ENCODE measurements around the gene GAS2.

GAS2 gene

DNA sequence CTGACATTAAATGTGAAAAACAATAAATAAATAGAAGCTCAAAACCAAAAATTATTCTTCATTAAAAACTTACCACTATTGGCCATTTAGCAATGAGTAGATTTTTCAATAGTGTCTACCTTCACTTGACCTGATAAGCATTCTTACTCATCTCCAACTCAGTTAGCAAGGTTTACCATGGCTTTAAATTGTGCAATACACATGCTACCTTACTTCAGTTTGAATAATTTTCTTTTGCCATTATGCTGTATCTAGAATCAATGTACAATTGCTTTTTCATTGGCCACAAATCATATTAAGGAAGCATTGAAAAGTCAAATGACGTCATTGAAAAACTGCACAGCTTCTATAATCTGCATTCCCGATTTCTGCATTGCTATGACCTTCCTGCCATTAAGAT is 98.3 kb downstream of the GAS2 start:
- no CpG with 5 or more reads among the region's 2 CpGs for WGBS
- no peak overlapping the region for H4K91ac ChIP-seq (ENCODE audit: low read length)
- no peak for DNase-seq

GRCh38 chr11:22768281-22768680 is 101.9 kb downstream of the GAS2 start:
- H2BK12ac ChIP-seq (ENCODE audit: low read length in 2 of 2), result no peak overlapping the region
- H2BK15ac ChIP-seq (ENCODE audit: low read depth, poor library complexity, severe bottlenecking), result no peak overlapping the region
- no peak overlapping the region for H3K9ac ChIP-seq (ENCODE audit: low read length)
- H3K36me3 ChIP-seq (ENCODE audit: control insufficient read depth in 1 of 2, insufficient read depth in 2 of 2, low read depth in 1 of 2, low read length in 2 of 2), result no peaks in the 10 kb centered on the region
- no peaks in the 10 kb centered on the region for H3K4me1 ChIP-seq (ENCODE audit: control insufficient read depth, insufficient read depth, low read depth, low read length)
- 50% methylated on average over 1 of the region's 1 CpG for WGBS
- no peaks in the 10 kb centered on the region for H3K9me3 ChIP-seq (ENCODE audit: control insufficient read depth, low read length)
- DNase-seq, result no peak
- no peaks in the 10 kb centered on the region for H3K27me3 ChIP-seq (ENCODE audit: control insufficient read depth in 1 of 2, insufficient read depth in 1 of 2, low read length in 2 of 2)
- no peak overlapping the region for H3K4ac ChIP-seq (ENCODE audit: low read depth in 1 of 2, low read length in 2 of 2)
- no peak overlapping the region for H3K4me3 ChIP-seq (ENCODE audit: insufficient read depth in 1 of 2, low read depth in 1 of 2, low read length in 2 of 2)
- H3K18ac ChIP-seq (ENCODE audit: low read depth in 1 of 2, low read length in 2 of 2), result no peak overlapping the region
- H3K27ac ChIP-seq (ENCODE audit: low read length, poor library complexity, severe bottlenecking), result no peak overlapping the region
- no peak overlapping the region for H3K23ac ChIP-seq (ENCODE audit: low read length in 2 of 2)
- no peak overlapping the region for H3K14ac ChIP-seq (ENCODE audit: low read length in 2 of 2)
- no peak overlapping the region for H3K4me2 ChIP-seq (ENCODE audit: low read length, poor library complexity, severe bottlenecking)
- no peak overlapping the region for H2AK5ac ChIP-seq (ENCODE audit: low read length, severe bottlenecking)
- no peak overlapping the region for H2BK5ac ChIP-seq (ENCODE audit: low read depth, low read length, poor library complexity, severe bottlenecking)
- H2BK120ac ChIP-seq (ENCODE audit: low read depth, low read length), result no peak overlapping the region
- no peak overlapping the region for H4K91ac ChIP-seq (ENCODE audit: low read length)
- H3K79me1 ChIP-seq (replicated peaks; ENCODE audit: low read length, poor library complexity, severe bottlenecking), result no peaks in the 10 kb centered on the region
- no peak overlapping the region for H2AFZ ChIP-seq (ENCODE audit: low read depth, low read length)
- no peak overlapping the region for H4K8ac ChIP-seq (ENCODE audit: low read length)

More for the DNA sequence above, 98.3 kb downstream of the GAS2 start:
- Histone ChIP-seq H2BK15ac (ENCODE audit: low read depth, poor library complexity, severe bottlenecking) (no peak overlapping the region), H3K4me3 (ENCODE audit: insufficient read depth in 1 of 2, low read depth in 1 of 2, low read length in 2 of 2) (no peak overlapping the region), H2BK120ac (ENCODE audit: low read depth, low read length) (no peak overlapping the region), H3K23ac (ENCODE audit: low read length in 2 of 2) (no peak overlapping the region), H3K27ac (ENCODE audit: low read length, poor library complexity, severe bottlenecking) (no peak overlapping the region), H2BK12ac (ENCODE audit: low read length in 2 of 2) (no peak overlapping the region), H3K4me2 (ENCODE audit: low read length, poor library complexity, severe bottlenecking) (no peak overlapping the region), H3K18ac (ENCODE audit: low read depth in 1 of 2, low read length in 2 of 2) (no peak overlapping the region), H3K9me3 (ENCODE audit: control insufficient read depth, low read length) (no peaks in the 10 kb centered on the region), H2BK5ac (ENCODE audit: low read depth, low read length, poor library complexity, severe bottlenecking) (no peak overlapping the region), H3K79me1 (replicated peaks; ENCODE audit: low read length, poor library complexity, severe bottlenecking) (no peaks in the 10 kb centered on the region), H3K4ac (ENCODE audit: low read depth in 1 of 2, low read length in 2 of 2) (no peak overlapping the region), H2AK5ac (ENCODE audit: low read length, severe bottlenecking) (no peak overlapping the region), H3K9ac (ENCODE audit: low read length) (no peak overlapping the region), H3K27me3 (ENCODE audit: control insufficient read depth in 1 of 2, insufficient read depth in 1 of 2, low read length in 2 of 2) (no peaks in the 10 kb centered on the region), H3K4me1 (ENCODE audit: control insufficient read depth, insufficient read depth, low read depth, low read length) (no peaks in the 10 kb centered on the region), H3K36me3 (ENCODE audit: control insufficient read depth in 1 of 2, insufficient read depth in 2 of 2, low read depth in 1 of 2, low read length in 2 of 2) (no peaks in the 10 kb centered on the region), H3K14ac (ENCODE audit: low read length in 2 of 2) (no peak overlapping the region), H4K8ac (ENCODE audit: low read length) (no peak overlapping the region), H2AFZ (ENCODE audit: low read depth, low read length) (no peak overlapping the region)

- Histone ChIP-seq H3K4me2 (ENCODE audit: low read length, poor library complexity, severe bottlenecking) (no peak overlapping the region), H2AK5ac (ENCODE audit: low read length, severe bottlenecking) (no peak overlapping the region), H3K27ac (ENCODE audit: low read length, poor library complexity, severe bottlenecking) (no peak overlapping the region), H3K27me3 (ENCODE audit: control insufficient read depth in 1 of 2, insufficient read depth in 1 of 2, low read length in 2 of 2) (no peaks in the 10 kb centered on the region), H3K14ac (ENCODE audit: low read length in 2 of 2) (no peak overlapping the region), H3K18ac (ENCODE audit: low read depth in 1 of 2, low read length in 2 of 2) (no peak overlapping the region), H3K79me1 (replicated peaks; ENCODE audit: low read length, poor library complexity, severe bottlenecking) (no peaks in the 10 kb centered on the region), H3K4ac (ENCODE audit: low read depth in 1 of 2, low read length in 2 of 2) (no peak overlapping the region), H2BK120ac (ENCODE audit: low read depth, low read length) (no peak overlapping the region), H3K9me3 (ENCODE audit: control insufficient read depth, low read length) (no peaks in the 10 kb centered on the region), H2BK5ac (ENCODE audit: low read depth, low read length, poor library complexity, severe bottlenecking) (no peak overlapping the region), H4K91ac (ENCODE audit: low read length) (no peak overlapping the region), H3K4me1 (ENCODE audit: control insufficient read depth, insufficient read depth, low read depth, low read length) (no peaks in the 10 kb centered on the region), H3K23ac (ENCODE audit: low read length in 2 of 2) (no peak overlapping the region), H2BK15ac (ENCODE audit: low read depth, poor library complexity, severe bottlenecking) (no peak overlapping the region), H4K8ac (ENCODE audit: low read length) (no peak overlapping the region), H3K9ac (ENCODE audit: low read length) (no peak overlapping the region), H2AFZ (ENCODE audit: low read depth, low read length) (no peak overlapping the region), H3K4me3 (ENCODE audit: insufficient read depth in 1 of 2, low read depth in 1 of 2, low read length in 2 of 2) (no peak overlapping the region), H3K36me3 (ENCODE audit: control insufficient read depth in 1 of 2, insufficient read depth in 2 of 2, low read depth in 1 of 2, low read length in 2 of 2) (no peaks in the 10 kb centered on the region), H2BK12ac (ENCODE audit: low read length in 2 of 2) (no peak overlapping the region)
- DNase-seq, result no peak
- 85% methylated on average over 1 of the region's 1 CpG for WGBS
Measured at GRCh38 chr11:22769081-22769480, 102.7 kb downstream of the GAS2 start.

- no peak for DNase-seq
- Histone ChIP-seq H3K9me3 (ENCODE audit: control insufficient read depth, low read length) (no peaks in the 10 kb centered on the region), H2AK5ac (ENCODE audit: low read length, severe bottlenecking) (no peak overlapping the region), H3K4me3 (ENCODE audit: insufficient read depth in 1 of 2, low read depth in 1 of 2, low read length in 2 of 2) (no peak overlapping the region), H3K27me3 (ENCODE audit: control insufficient read depth in 1 of 2, insufficient read depth in 1 of 2, low read length in 2 of 2) (no peaks in the 10 kb centered on the region), H3K79me1 (replicated peaks; ENCODE audit: low read length, poor library complexity, severe bottlenecking) (no peaks in the 10 kb centered on the region), H3K18ac (ENCODE audit: low read depth in 1 of 2, low read length in 2 of 2) (no peak overlapping the region), H4K91ac (ENCODE audit: low read length) (no peak overlapping the region), H3K4me2 (ENCODE audit: low read length, poor library complexity, severe bottlenecking) (no peak overlapping the region), H3K9ac (ENCODE audit: low read length) (no peak overlapping the region), H3K4ac (ENCODE audit: low read depth in 1 of 2, low read length in 2 of 2) (no peak overlapping the region), H2AFZ (ENCODE audit: low read depth, low read length) (no peak overlapping the region), H3K14ac (ENCODE audit: low read length in 2 of 2) (no peak overlapping the region), H2BK15ac (ENCODE audit: low read depth, poor library complexity, severe bottlenecking) (no peak overlapping the region), H4K8ac (ENCODE audit: low read length) (no peak overlapping the region), H2BK5ac (ENCODE audit: low read depth, low read length, poor library complexity, severe bottlenecking) (no peak overlapping the region), H3K27ac (ENCODE audit: low read length, poor library complexity, severe bottlenecking) (no peak overlapping the region), H2BK120ac (ENCODE audit: low read depth, low read length) (no peak overlapping the region), H3K36me3 (ENCODE audit: control insufficient read depth in 1 of 2, insufficient read depth in 2 of 2, low read depth in 1 of 2, low read length in 2 of 2) (no peaks in the 10 kb centered on the region), H3K23ac (ENCODE audit: low read length in 2 of 2) (no peak overlapping the region), H3K4me1 (ENCODE audit: control insufficient read depth, insufficient read depth, low read depth, low read length) (no peaks in the 10 kb centered on the region), H2BK12ac (ENCODE audit: low read length in 2 of 2) (no peak overlapping the region)
- WGBS, result 72% methylated on average over 2 of the region's 2 CpGs
Measured at GRCh38 chr11:22774716-22775115, 108.3 kb downstream of the GAS2 start.

Measured in mesenchymal stem cell (in vitro differentiated cells and primary cell).